ENCODE measurements around the gene FGF12.

The FGF12 gene

DNA sequence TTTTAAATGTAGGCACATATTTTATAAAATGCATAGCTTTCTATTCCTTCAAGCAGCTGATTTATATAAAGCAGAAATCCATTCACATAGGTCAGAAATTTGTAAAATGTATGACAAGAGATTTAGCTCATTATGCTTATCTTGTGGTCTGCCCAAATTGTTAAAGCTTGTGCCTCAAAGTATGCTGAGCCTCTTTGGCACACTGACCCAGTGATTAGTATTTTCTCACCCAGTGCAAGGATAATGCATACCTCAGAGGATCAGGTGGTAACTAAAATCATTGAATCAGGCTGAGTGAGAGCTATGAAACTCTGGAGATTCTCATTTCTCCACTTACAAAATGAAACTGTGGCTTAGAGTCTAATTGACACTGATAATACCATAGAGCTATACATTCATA is 533.3 kb downstream of the FGF12 start:
- TF ChIP-seq TCF4 (CRISPR knock-in tag; IDR thresholded peaks at IDR 0.05; ENCODE audit: borderline replicate concordance) (no peak), BACH2 (CRISPR knock-in tag; IDR thresholded peaks at IDR 0.05; ENCODE audit: borderline replicate concordance) (no peak), SNAI2 (CRISPR knock-in tag; IDR thresholded peaks at IDR 0.05) (no peak), GLIS3 (CRISPR knock-in tag; IDR thresholded peaks at IDR 0.05) (no peak), ISL1 (CRISPR knock-in tag; IDR thresholded peaks at IDR 0.05) (no peak), ZNF565 (CRISPR knock-in tag; conservative IDR thresholded peaks at IDR 0.05; ENCODE audit: low read depth) (no peak)
- TF ChIP-seq, protein P1, sequence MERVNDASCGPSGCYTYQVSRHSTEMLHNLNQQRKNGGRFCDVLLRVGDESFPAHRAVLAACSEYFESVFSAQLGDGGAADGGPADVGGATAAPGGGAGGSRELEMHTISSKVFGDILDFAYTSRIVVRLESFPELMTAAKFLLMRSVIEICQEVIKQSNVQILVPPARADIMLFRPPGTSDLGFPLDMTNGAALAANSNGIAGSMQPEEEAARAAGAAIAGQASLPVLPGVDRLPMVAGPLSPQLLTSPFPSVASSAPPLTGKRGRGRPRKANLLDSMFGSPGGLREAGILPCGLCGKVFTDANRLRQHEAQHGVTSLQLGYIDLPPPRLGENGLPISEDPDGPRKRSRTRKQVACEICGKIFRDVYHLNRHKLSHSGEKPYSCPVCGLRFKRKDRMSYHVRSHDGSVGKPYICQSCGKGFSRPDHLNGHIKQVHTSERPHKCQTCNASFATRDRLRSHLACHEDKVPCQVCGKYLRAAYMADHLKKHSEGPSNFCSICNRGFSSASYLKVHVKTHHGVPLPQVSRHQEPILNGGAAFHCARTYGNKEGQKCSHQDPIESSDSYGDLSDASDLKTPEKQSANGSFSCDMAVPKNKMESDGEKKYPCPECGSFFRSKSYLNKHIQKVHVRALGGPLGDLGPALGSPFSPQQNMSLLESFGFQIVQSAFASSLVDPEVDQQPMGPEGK (CRISPR knock-in tag; IDR thresholded peaks at IDR 0.05; ENCODE audit: borderline replicate concordance), result no peak
- ATAC-seq, result no peak

DNA sequence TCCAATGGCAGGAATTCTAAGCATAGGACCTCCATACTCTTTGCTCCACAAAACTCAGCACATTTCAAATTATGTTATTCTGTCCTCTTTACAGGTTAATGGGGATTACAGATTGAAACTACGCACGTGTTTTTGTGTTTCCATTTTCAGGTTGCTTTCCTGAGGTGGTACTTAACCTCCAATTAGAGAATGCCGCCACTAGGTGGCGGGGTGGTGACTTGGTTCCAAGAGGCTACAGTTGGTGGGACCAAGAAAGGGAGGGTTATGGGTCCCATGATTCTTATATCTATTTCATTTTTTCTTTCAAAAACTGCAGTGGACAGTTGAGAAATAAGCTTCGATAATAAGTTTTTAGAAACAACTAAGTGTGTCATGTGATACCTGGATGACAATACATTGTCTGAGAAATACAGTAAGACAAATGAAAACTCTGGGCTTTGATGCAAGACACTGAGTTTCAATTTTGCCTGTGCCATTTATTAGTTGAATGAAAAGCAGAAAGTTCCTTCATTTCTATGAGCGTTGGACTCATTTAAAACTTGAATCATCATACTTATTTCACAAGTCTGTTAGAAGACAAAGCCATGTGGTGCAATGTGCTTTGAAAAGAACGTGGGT is 539.0 kb downstream of the FGF12 start:
- peak; percentile 87 for ATAC-seq
- TF ChIP-seq TCF4 (CRISPR knock-in tag; IDR thresholded peaks at IDR 0.05; ENCODE audit: borderline replicate concordance) (no peak), ZNF8 (CRISPR knock-in tag; IDR thresholded peaks at IDR 0.05) (no peak), ZFP30 (CRISPR knock-in tag; IDR thresholded peaks at IDR 0.05) (no peak), OSR1 (CRISPR knock-in tag; IDR thresholded peaks at IDR 0.05) (no peak), ZC3H10 (CRISPR knock-in tag; IDR thresholded peaks at IDR 0.05) (no peak), ESRRG (CRISPR knock-in tag; IDR thresholded peaks at IDR 0.05) (no peak)
- TF ChIP-seq, protein P2, sequence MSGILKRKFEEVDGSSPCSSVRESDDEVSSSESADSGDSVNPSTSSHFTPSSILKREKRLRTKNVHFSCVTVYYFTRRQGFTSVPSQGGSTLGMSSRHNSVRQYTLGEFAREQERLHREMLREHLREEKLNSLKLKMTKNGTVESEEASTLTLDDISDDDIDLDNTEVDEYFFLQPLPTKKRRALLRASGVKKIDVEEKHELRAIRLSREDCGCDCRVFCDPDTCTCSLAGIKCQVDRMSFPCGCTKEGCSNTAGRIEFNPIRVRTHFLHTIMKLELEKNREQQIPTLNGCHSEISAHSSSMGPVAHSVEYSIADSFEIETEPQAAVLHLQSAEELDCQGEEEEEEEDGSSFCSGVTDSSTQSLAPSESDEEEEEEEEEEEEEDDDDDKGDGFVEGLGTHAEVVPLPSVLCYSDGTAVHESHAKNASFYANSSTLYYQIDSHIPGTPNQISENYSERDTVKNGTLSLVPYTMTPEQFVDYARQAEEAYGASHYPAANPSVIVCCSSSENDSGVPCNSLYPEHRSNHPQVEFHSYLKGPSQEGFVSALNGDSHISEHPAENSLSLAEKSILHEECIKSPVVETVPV (CRISPR knock-in tag; IDR thresholded peaks at IDR 0.05), result no peak

DNA sequence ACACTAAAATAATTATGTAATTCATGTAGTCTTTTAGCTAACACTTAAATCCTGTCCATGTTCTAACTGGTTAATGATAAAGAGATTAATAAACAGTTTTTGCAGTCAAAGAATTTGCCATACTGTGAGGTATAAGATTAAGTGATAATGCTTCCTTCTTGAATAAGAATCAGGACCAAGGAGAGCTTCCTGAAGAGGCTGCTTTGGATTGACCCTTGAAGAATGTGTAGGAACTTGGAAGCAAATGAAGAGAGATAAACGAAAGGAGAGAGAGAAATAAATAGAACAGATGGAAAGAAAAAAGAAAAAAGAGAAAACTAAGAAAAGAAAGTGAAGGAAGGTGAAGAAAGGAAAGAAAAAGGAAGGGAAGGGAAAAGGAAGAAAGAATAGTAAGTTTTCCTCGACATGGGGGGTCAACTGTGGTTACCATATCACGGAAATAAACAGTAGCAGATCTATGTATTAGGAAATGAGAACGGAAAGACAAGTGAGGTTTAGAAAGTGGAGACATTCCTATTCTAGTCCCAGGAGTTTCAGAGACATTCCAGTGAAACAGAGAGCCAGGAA is 539.8 kb downstream of the FGF12 start:
- ATAC-seq, result no peak
- TF ChIP-seq PPARA (CRISPR knock-in tag; IDR thresholded peaks at IDR 0.05; ENCODE audit: borderline replicate concordance) (no peak), SNAI2 (CRISPR knock-in tag; IDR thresholded peaks at IDR 0.05) (no peak), ESRRG (CRISPR knock-in tag; IDR thresholded peaks at IDR 0.05) (no peak), ZNF565 (CRISPR knock-in tag; conservative IDR thresholded peaks at IDR 0.05; ENCODE audit: low read depth) (no peak), ZFP30 (CRISPR knock-in tag; IDR thresholded peaks at IDR 0.05) (no peak), TSHZ2 (CRISPR knock-in tag; IDR thresholded peaks at IDR 0.05) (no peak), TOX (CRISPR knock-in tag; IDR thresholded peaks at IDR 0.05; ENCODE audit: borderline replicate concordance) (no peak), ARNTL (CRISPR knock-in tag; IDR thresholded peaks at IDR 0.05; ENCODE audit: borderline replicate concordance, low read depth) (no peak), TCF4 (CRISPR knock-in tag; IDR thresholded peaks at IDR 0.05; ENCODE audit: borderline replicate concordance) (no peak), GLIS3 (CRISPR knock-in tag; IDR thresholded peaks at IDR 0.05) (no peak)
- TF ChIP-seq, protein P2 (CRISPR knock-in tag; IDR thresholded peaks at IDR 0.05), result no peak
- TF ChIP-seq, protein P3, sequence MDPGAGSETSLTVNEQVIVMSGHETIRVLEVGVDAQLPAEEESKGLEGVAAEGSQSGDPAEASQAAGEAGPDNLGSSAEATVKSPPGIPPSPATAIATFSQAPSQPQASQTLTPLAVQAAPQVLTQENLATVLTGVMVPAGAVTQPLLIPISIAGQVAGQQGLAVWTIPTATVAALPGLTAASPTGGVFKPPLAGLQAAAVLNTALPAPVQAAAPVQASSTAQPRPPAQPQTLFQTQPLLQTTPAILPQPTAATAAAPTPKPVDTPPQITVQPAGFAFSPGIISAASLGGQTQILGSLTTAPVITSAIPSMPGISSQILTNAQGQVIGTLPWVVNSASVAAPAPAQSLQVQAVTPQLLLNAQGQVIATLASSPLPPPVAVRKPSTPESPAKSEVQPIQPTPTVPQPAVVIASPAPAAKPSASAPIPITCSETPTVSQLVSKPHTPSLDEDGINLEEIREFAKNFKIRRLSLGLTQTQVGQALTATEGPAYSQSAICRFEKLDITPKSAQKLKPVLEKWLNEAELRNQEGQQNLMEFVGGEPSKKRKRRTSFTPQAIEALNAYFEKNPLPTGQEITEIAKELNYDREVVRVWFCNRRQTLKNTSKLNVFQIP (CRISPR knock-in tag; IDR thresholded peaks at IDR 0.05; ENCODE audit: borderline replicate concordance, low read depth), result no peak
